ENCODE results near the gene LASP1. TPM values are rescaled to one million over a fixed set of nuclear protein-coding genes. Genes with fewer than 3 reads are reported as not detected.

The LASP1 gene
- total and polyA plus RNA-seq, 2 of the 8 experiments (the other 6 are each of a cell fraction or from before 2014, with no cell fraction given), result 114 to 180 TPM

DNA sequence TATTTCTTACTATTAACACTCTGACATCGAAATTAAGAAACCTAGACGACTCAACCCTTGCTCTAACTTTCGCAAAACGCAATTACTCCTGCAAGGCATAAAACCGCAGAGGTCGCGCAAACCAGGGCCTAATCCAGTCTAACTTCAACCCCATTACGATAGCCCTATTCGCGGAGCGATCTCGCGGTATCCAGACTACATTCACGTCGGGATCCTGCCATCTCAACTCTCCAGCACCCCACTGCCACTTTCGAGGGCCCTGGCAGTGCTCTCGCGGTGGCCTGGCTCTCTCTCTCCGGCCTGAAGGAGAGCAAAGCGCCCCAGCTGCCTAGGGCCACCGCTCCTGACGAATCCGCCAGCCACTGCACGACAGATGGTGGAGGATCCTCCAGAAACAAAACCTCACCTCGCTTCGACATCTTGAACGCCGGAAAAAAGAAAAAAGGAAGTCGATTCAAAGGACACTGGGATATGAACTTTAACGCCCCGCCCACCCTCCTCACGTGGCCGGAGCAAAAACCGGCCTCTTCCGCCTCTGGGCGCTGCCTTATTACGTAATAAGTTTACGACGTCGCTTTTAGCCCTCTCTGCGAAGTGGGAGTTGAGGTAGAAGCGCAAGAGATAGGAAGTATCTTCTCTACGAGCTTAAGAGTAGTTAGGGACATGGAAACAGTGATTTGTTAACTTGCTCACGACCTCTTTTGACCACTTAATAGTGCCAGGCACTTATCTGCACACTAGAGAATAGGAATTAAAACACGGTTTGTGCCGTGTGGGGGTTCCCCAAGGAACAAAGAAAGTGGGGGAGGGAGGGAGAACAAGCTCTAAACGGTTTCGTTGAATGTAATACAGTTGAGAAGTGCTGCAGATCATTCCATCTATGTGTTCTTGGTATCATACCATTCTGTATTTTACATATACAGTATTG is 16.3 kb upstream of the LASP1 start, which contains the start of gene RPL23 (continued):
- TF ChIP-seq GTF2F1 (IDR thresholded peaks at IDR 0.05; ENCODE audit: borderline replicate concordance, low read depth, low read length) (peak; percentile 89), TCF12 (IDR thresholded peaks at IDR 0.05; ENCODE audit: low read depth, low read length) (no peak), TAF7 (optimal IDR thresholded peaks at IDR 0.05; ENCODE audit: borderline replicate concordance, low read depth, low read length) (peak; percentile 98), POU5F1 (IDR thresholded peaks at IDR 0.05; ENCODE audit: low read depth, low read length) (no peak), EGR1 (IDR thresholded peaks at IDR 0.05; ENCODE audit: borderline replicate concordance, low read depth, low read length) (no peak; the same call in 1 of the 2 replicates), EZH2 (IDR thresholded peaks at IDR 0.05; ENCODE audit: low read depth, low read length, severe bottlenecking) (no peak), KDM5A (IDR thresholded peaks at IDR 0.05; ENCODE audit: low read length) (peak; percentile 49; the same call in 1 of the 2 replicates), CEBPB (IDR thresholded peaks at IDR 0.05; ENCODE audit: low read depth, low read length) (peak; percentile 96), BCL11A (IDR thresholded peaks at IDR 0.05; ENCODE audit: low read depth in 2 of 2, low read length in 2 of 2) (no peak)
- TF ChIP-seq, protein P1, sequence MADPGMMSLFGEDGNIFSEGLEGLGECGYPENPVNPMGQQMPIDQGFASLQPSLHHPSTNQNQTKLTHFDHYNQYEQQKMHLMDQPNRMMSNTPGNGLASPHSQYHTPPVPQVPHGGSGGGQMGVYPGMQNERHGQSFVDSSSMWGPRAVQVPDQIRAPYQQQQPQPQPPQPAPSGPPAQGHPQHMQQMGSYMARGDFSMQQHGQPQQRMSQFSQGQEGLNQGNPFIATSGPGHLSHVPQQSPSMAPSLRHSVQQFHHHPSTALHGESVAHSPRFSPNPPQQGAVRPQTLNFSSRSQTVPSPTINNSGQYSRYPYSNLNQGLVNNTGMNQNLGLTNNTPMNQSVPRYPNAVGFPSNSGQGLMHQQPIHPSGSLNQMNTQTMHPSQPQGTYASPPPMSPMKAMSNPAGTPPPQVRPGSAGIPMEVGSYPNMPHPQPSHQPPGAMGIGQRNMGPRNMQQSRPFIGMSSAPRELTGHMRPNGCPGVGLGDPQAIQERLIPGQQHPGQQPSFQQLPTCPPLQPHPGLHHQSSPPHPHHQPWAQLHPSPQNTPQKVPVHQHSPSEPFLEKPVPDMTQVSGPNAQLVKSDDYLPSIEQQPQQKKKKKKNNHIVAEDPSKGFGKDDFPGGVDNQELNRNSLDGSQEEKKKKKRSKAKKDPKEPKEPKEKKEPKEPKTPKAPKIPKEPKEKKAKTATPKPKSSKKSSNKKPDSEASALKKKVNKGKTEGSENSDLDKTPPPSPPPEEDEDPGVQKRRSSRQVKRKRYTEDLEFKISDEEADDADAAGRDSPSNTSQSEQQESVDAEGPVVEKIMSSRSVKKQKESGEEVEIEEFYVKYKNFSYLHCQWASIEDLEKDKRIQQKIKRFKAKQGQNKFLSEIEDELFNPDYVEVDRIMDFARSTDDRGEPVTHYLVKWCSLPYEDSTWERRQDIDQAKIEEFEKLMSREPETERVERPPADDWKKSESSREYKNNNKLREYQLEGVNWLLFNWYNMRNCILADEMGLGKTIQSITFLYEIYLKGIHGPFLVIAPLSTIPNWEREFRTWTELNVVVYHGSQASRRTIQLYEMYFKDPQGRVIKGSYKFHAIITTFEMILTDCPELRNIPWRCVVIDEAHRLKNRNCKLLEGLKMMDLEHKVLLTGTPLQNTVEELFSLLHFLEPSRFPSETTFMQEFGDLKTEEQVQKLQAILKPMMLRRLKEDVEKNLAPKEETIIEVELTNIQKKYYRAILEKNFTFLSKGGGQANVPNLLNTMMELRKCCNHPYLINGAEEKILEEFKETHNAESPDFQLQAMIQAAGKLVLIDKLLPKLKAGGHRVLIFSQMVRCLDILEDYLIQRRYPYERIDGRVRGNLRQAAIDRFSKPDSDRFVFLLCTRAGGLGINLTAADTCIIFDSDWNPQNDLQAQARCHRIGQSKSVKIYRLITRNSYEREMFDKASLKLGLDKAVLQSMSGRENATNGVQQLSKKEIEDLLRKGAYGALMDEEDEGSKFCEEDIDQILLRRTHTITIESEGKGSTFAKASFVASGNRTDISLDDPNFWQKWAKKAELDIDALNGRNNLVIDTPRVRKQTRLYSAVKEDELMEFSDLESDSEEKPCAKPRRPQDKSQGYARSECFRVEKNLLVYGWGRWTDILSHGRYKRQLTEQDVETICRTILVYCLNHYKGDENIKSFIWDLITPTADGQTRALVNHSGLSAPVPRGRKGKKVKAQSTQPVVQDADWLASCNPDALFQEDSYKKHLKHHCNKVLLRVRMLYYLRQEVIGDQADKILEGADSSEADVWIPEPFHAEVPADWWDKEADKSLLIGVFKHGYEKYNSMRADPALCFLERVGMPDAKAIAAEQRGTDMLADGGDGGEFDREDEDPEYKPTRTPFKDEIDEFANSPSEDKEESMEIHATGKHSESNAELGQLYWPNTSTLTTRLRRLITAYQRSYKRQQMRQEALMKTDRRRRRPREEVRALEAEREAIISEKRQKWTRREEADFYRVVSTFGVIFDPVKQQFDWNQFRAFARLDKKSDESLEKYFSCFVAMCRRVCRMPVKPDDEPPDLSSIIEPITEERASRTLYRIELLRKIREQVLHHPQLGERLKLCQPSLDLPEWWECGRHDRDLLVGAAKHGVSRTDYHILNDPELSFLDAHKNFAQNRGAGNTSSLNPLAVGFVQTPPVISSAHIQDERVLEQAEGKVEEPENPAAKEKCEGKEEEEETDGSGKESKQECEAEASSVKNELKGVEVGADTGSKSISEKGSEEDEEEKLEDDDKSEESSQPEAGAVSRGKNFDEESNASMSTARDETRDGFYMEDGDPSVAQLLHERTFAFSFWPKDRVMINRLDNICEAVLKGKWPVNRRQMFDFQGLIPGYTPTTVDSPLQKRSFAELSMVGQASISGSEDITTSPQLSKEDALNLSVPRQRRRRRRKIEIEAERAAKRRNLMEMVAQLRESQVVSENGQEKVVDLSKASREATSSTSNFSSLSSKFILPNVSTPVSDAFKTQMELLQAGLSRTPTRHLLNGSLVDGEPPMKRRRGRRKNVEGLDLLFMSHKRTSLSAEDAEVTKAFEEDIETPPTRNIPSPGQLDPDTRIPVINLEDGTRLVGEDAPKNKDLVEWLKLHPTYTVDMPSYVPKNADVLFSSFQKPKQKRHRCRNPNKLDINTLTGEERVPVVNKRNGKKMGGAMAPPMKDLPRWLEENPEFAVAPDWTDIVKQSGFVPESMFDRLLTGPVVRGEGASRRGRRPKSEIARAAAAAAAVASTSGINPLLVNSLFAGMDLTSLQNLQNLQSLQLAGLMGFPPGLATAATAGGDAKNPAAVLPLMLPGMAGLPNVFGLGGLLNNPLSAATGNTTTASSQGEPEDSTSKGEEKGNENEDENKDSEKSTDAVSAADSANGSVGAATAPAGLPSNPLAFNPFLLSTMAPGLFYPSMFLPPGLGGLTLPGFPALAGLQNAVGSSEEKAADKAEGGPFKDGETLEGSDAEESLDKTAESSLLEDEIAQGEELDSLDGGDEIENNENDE (IDR thresholded peaks at IDR 0.05; ENCODE audit: insufficient replicate concordance, low read length), result no peak

Measured in H1 (cell line).